GM19463 (cell line): ENCODE measurements around the gene NHEJ1.

Source experiments
- ATAC-seq: cut with Tn5 transposase; IDR thresholded peaks from one replicate; pipeline ENCODE4 v1.9.1; 2021; ENCODE audit warnings: mild to moderate bottlenecking, moderate library complexity; ENCODE audit not compliant: unreplicated experiment

NHEJ1 gene

GRCh38 chr2:219182331-219183150 lies 21.9 kb upstream of the NHEJ1 start:
- no peak for ATAC-seq

- ATAC-seq = no peak
Measured at GRCh38 chr2:219181531-219181930, 20.9 kb upstream of the NHEJ1 start.

- ATAC-seq = no peak
Measured at GRCh38 chr2:219180961-219181360, 20.3 kb upstream of the NHEJ1 start.

- no peak for ATAC-seq
Measured at GRCh38 chr2:219179601-219180465, 19.2 kb upstream of the NHEJ1 start.

- ATAC-seq = peak; percentile 8
Measured at GRCh38 chr2:219178377-219179175, 18.0 kb upstream of the NHEJ1 start.

- ATAC-seq = peak; percentile 37
Measured at GRCh38 chr2:219177552-219178376, 17.1 kb upstream of the NHEJ1 start, which contains the start of gene RETREG2. RETREG2 (plus strand) TSS chr2:219178275; CDS start chr2:219178353, 78 bp downstream.

- peak; percentile 74 for ATAC-seq
Measured at GRCh38 chr2:219176818-219177551, 16.4 kb upstream of the NHEJ1 start, which contains the start of gene CNPPD1. CNPPD1 (minus strand) TSS chr2:219176925; CDS start chr2:219176828, 97 bp downstream.

- peak; percentile 34 for ATAC-seq
Measured at GRCh38 chr2:219175928-219176817, 15.6 kb upstream of the NHEJ1 start.

- ATAC-seq = no peak
Measured at GRCh38 chr2:219175486-219175885, 14.9 kb upstream of the NHEJ1 start.

GRCh38 chr2:219174801-219175200 lies 14.2 kb upstream of the NHEJ1 start:
- no peak for ATAC-seq

GRCh38 chr2:219174146-219174545 lies 13.5 kb upstream of the NHEJ1 start:
- ATAC-seq = no peak

GRCh38 chr2:219173176-219173575 lies 12.6 kb upstream of the NHEJ1 start:
- no peak for ATAC-seq

- no peak for ATAC-seq
Measured at GRCh38 chr2:219172231-219173154, 11.9 kb upstream of the NHEJ1 start.

GRCh38 chr2:219171231-219171651 lies 10.6 kb upstream of the NHEJ1 start:
- ATAC-seq = no peak

GRCh38 chr2:219169930-219170654 lies 9.5 kb upstream of the NHEJ1 start, which contains the start of gene SLC23A3:
SLC23A3 (minus strand) TSS chr2:219170029; CDS start chr2:219169984, 45 bp downstream.
- ATAC-seq = no peak

GRCh38 chr2:219168932-219169331 lies 8.3 kb upstream of the NHEJ1 start:
- ATAC-seq = no peak
